Stimulated activated CD8-positive, alpha-beta memory T cell treated with anti-CD3 and anti-CD28 coated beads, Interleukin-4, amount 100 ng/mL, for 48 hours (primary cell): ENCODE results near the gene ACAT1.
"Not testable (repeated sequence)": the region's sequence is repeated elsewhere in the genome, so short reads cannot be mapped to it uniquely, and the experiment has no call there.

ENCODE experiments used
- DNase-seq: peaks from one replicate; pipeline ENCODE4 v3.0.0-alpha.2; 2020

The ACAT1 gene

DNA sequence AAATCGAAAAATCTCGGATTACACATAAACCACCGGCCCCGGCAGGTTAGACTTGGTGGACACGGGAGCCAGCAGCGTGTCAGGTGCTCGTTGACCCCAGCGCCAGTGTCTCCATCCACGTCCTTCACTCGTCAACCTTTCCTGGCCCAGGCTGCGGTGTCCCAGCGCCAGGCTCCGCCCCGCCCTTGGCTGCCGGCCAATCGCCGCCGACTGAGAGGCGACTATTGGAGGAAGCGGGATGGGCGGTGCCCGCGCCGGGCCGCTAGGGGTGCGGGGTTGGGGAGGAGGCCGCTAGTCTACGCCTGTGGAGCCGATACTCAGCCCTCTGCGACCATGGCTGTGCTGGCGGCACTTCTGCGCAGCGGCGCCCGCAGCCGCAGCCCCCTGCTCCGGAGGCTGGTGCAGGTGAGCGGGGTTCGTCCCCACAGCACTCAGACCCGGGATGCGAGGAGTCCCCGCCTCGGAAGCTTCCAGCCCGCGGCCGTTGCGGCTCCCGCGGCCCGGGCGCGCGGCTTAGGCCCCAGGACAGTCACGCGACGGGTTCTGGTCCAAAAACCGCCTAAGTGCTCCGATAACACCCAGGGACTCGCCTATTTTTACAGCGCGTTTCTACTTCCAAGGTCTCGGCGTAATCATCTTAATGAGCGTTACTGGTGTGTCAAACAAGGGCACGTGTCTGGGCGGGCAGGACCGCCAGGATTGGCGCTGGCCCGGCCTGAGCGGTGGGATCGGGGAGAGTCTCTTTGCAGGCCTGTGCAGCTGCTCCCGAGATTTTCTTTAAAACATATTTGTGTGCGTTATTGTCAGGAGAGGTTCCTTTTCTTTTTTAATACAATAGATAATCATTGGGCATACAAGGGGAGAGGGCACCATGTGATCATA is at the start of gene ACAT1:
ACAT1 (plus strand) TSS at position 294 of the 882 bp plus-strand sequence; CDS start at position 334, 40 bp downstream.
- DNase-seq: peak; percentile 99

GRCh38 chr11:108084811-108085210 is 36.6 kb upstream of the ACAT1 start:
- DNase-seq: no peak

GRCh38 chr11:108085672-108086071 is 35.7 kb upstream of the ACAT1 start:
- DNase-seq: no peak

DNA sequence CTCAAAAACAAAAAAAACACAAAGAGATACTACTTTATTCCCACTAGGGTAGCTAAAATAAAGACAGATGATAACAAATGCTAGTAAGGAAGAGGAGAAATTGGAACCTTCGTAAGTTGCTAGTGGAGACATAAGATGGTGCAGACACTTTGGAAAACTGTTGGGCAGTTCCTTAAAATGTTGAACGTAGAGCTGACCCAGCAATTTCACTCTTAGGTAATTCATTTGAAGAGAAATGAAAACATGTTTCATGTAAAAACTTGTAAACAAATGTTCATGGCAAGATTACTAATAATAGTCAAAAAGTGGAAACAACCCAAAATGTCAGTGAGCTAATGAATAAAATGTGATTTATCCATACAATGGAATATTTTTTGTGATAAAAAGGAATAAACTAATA is 29.2 kb upstream of the ACAT1 start:
- DNase-seq: no peak

DNA sequence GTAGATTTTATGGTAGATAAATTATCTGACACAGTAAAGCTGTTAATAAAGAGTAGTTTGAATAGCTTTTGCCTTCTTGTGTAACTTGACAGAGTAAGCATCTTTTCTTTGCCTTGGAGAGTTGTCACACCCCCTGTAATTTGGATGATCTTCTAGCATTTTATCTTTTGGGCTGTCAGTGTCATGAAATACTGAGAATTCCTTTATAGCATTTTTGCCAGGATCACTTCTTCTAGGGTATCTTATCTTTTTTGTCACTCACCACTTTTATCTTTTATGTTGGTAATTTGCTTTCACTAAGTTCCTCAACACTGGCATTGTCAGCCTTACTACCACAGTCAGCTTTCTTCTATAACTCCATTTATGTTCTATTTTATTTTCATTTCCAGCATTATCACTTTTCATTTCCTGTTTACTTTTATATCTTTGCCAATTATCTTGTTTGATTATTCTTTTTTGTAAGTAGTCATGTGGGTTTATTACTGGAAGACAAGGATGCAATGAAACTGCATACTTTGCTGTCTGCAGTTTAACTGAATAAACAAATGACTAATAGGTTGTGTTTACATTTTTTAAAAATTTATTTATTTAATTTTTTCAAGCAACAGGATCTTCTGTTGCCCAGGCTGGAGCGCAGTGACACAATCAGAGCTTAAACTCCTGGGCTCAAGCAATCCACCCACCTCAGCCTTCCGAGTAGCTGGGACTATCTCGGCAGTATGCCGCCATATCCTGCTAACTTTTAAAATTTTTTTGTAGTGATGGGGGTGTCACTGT is 28.1 kb upstream of the ACAT1 start:
- no peak for DNase-seq

DNA sequence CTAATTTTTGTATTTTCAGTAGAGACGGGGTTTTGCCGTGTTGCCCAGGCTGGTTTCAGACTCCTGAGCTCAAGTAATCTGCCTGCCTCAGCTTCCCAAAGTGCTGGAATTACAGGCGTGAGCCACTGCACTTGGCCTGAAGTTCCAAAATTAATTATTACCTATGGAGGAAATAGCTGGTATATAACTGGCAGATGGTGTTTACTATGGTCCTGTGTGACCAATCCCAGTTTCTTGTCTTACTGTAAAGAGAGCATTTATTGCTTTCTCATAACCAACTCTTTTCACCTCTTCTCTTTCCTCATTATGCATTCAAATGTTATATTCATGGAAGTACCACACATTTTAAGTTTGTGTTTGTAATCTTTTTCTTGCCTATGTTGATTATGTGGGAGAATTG is 24.2 kb upstream of the ACAT1 start:
- DNase-seq: no peak

GRCh38 chr11:108101090-108101775 is 20.1 kb upstream of the ACAT1 start:
- DNase-seq: no peak

DNA sequence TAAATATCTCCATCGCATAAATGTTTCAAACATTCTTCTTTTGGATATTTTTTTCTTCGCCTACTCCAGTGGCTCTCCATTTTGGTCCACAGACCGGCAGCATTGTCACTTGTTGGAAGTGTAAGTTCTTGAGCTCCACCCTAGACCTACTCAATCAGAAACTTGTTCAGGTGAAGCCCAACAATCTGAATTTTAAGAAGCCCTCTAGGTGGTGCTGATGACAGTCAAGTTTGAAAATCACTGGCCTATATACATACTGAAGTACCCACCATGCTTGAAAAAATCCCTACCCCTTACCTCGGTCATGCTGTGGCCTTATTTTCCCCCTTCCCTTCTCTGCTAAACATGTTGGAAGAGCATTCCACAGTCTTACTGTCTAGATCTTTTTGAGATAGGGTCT is 10.2 kb upstream of the ACAT1 start:
- DNase-seq: no peak

GRCh38 chr11:108112057-108112456 is 9.3 kb upstream of the ACAT1 start:
- DNase-seq: no peak

DNA sequence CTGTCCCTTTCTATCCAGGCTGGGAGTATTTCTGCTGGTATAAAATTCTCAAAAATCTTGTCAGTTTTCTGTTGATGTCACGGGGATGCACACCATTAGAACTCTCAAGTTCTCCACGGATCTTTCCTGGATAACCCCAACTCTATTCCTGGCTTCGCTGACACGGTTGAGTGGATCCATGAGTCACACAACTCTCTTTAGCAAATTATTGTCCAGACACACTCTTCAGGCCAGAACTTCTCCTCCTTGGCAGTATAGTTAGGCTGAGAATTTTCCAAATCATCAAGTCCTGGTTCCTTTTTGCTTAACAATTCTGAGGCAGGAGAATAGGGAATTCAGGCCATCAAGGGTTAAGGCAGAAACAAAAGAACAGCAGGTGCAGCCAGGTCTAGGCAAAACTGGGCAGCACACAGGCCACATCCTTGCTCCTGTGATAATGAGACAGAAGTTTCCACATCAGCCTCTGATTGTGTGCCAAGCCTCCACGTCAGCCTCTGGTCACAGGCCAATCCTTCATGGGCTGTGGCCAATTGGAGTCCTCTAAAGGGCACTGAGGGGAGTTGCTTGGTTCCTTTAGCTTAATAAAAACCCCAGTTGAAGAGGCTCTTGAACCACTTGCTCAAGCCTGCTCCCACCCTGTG is 5.7 kb upstream of the ACAT1 start:
- DNase-seq: no peak

- no peak for DNase-seq
These were observed 3.5 kb upstream of the ACAT1 start for GRCh38 chr11:108117746-108118371.

GRCh38 chr11:108120936-108121273 is 462 bp upstream of the ACAT1 start:
- DNase-seq: not testable (repeated sequence)

DNA sequence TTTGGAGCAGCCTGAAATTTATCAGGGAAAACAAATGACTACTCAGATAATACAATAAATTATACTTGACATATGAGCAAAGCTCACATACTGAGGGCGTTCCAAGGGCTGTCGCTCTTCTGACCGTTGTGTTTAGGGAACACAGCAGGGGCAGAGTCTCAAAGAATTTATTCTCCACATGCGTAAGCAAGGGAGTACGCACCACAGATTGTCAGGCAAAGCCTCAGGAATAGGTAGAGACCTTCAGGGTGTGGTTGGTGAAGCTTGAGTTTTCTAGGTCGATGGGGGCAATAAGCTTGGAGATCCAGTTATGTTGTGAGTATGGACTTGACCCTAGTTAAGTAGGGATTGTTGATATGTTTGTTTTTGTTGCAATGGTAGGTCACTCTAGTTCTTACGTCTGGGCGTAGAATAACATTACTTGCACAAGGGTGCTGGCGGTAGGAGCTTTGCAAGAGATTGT is 830 bp downstream of the ACAT1 start:
- no peak for DNase-seq

GRCh38 chr11:108125096-108125495 is 3.7 kb downstream of the ACAT1 start:
- DNase-seq: no peak

- no peak for DNase-seq
These were observed 7.4 kb downstream of the ACAT1 start for GRCh38 chr11:108128772-108129171.

GRCh38 chr11:108131993-108132392 is 10.6 kb downstream of the ACAT1 start:
- DNase-seq: no peak

DNA sequence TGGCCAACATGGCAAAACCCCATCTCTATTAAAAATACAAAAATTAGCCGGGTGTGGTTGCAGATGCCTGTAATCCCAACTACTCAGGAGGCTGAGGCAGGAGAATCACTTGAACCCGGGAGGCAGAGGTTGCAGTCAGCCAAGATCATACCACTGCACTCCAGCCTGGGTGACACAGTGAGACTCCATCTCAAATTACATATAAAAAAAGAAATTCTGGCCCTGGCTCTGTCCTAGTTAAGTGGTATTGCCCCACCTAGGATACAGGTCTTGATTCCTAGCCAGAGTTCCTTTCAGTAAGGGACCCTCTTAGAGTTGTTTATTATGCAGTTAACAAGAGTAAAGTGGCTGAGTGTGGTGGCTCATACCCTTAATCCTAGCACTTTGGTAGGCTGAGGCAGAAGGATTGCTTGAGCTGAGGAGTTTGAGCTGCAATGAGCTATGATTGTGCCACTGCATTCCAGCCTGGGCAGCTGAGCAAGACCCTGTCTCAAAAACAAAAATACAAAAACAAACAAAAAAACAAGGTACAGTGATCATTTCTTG is 11.7 kb downstream of the ACAT1 start:
- not testable (repeated sequence) for DNase-seq

GRCh38 chr11:108135845-108136544 is 14.6 kb downstream of the ACAT1 start:
- DNase-seq: no peak

DNA sequence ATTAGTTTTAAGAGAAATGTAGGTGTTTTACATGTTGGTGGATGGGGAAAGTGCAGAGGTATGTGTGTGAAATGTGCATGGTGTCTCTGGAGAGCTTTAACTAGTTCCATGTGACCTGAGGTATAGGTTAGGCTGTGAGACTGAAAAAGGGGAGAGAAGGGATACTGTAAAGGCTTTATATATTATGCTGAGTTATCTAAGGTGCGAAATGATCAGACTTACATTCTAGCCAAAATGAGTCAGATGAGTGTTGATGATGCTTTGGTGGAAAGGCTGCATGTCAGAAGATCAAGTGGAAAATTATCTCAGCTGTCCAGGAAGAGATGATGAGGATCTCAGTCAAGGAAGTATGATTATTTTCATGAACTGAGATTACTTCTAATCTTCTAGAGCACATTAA is 15.8 kb downstream of the ACAT1 start:
- no peak for DNase-seq

DNA sequence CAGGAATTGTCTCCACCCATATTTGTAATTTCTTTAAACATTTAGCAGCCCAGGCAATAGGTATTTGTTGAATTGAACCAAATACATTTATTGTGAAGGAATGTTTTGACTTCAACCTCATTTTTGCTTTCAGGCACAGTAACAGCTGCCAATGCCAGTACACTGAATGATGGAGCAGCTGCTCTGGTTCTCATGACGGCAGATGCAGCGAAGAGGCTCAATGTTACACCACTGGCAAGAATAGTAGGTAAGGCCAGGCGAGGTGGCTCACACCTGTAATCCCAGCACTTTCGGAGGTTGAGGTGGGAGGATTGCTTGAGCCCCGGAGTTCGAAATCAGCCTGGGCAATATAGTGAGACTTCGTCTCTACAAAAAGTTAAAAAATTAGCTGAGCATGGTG is 20.9 kb downstream of the ACAT1 start:
- no peak for DNase-seq

GRCh38 chr11:108144615-108145014 is 23.2 kb downstream of the ACAT1 start:
- no peak for DNase-seq

DNA sequence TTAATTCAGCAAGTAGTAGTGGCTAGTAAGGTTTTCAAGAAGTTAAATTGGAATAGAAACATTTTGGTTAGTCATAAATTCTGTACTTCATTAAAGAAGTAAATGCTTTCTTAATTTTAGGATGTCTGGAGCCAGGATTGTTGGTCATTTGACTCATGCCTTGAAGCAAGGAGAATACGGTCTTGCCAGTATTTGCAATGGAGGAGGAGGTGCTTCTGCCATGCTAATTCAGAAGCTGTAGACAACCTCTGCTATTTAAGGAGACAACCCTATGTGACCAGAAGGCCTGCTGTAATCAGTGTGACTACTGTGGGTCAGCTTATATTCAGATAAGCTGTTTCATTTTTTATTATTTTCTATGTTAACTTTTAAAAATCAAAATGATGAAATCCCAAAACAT is 25.8 kb downstream of the ACAT1 start:
- no peak for DNase-seq
